Loucy (cell line): Measurements from ENCODE around the gene ID1.

Experiments
- H2AFZ ChIP-seq: fragments of 200-600 bp; sonication (generic); 2 replicates; pipeline ENCODE4 v1.6.0; 2016; ENCODE audit warnings: antibody characterized with exemption, mild to moderate bottlenecking, low read length, moderate library complexity
- H3F3A ChIP-seq: fragments of 200-600 bp; 2 replicates; pipeline ENCODE4 v1.6.0; 2016; ENCODE audit warnings: antibody characterized with exemption, low read depth, mild to moderate bottlenecking
- H3K27me3 ChIP-seq: fragments of 200-600 bp; sonication (generic); 2 replicates; pipeline ENCODE4 v1.6.1; 2014; ENCODE audit warnings: low read length, mild to moderate bottlenecking; ENCODE audit not compliant: insufficient read depth, poor library complexity, severe bottlenecking
- H3K36me3 ChIP-seq: fragments of 200-600 bp; sonication (generic); 2 replicates; pipeline ENCODE4 v1.6.1; 2016; ENCODE audit warnings: low read length; ENCODE audit not compliant: insufficient read depth
- H3K4me1 ChIP-seq: fragments of 200-600 bp; sonication (generic); 2 replicates; pipeline ENCODE4 v1.5.1; 2014; ENCODE audit warnings: low read length, mild to moderate bottlenecking; ENCODE audit not compliant: insufficient read depth, poor library complexity, severe bottlenecking
- H3K4me2 ChIP-seq: fragments of 200-600 bp; sonication (generic); 2 replicates; pipeline ENCODE4 v1.6.0; 2014; ENCODE audit warnings: antibody characterized with exemption, low read length, low read depth, mild to moderate bottlenecking; ENCODE audit not compliant: poor library complexity, severe bottlenecking
- H3K4me3 ChIP-seq: fragments of 200-600 bp; sonication (generic); 2 replicates; pipeline ENCODE4 v1.5.1; 2014; ENCODE audit warnings: low read length, mild to moderate bottlenecking, mixed read lengths; ENCODE audit not compliant: poor library complexity, severe bottlenecking
- H3K79me2 ChIP-seq: fragments of 200-600 bp; sonication (generic); 2 replicates; pipeline ENCODE4 v1.6.1; 2014; ENCODE audit warnings: low read length; ENCODE audit not compliant: insufficient read depth
- H3K9ac ChIP-seq: fragments of 200-600 bp; sonication (generic); 2 replicates; pipeline ENCODE4 v1.6.0; 2014; ENCODE audit warnings: mild to moderate bottlenecking, low read depth, low read length, moderate library complexity; ENCODE audit not compliant: poor library complexity, severe bottlenecking
- H3K9me2 ChIP-seq: fragments of 200-600 bp; sonication (generic); replicated peaks from 2 replicates; pipeline ENCODE4 v1.6.1; 2016; ENCODE audit warnings: low read depth, low read length, mixed read lengths
- H3K9me3 ChIP-seq: fragments of 200-600 bp; sonication (generic); 2 replicates; pipeline ENCODE4 v1.6.1; 2014; ENCODE audit warnings: mild to moderate bottlenecking, antibody characterized with exemption, low read length, low read depth; ENCODE audit not compliant: insufficient read depth
- H4K20me1 ChIP-seq: fragments of 200-600 bp; sonication (generic); 2 replicates; pipeline ENCODE4 v1.6.0; 2014; ENCODE audit warnings: antibody characterized with exemption, low read length, mild to moderate bottlenecking; ENCODE audit not compliant: insufficient read depth, poor library complexity, severe bottlenecking
- EZH2phosphoT487 ChIP-seq: fragments of 200-600 bp; IDR thresholded peaks from 2 replicates; pipeline ENCODE4 v1.6.1; 2018; ENCODE audit warnings: antibody characterized with exemption, mild to moderate bottlenecking, moderate library complexity, borderline replicate concordance
- TF ChIP-seq, protein P1 (sequence below): fragments of 200-600 bp; sonication (generic); conservative IDR thresholded peaks from 2 replicates; pipeline ENCODE4 v1.5.1; 2014; ENCODE audit warnings: mild to moderate bottlenecking, antibody characterized with exemption, low read length

Gene ID1

DNA sequence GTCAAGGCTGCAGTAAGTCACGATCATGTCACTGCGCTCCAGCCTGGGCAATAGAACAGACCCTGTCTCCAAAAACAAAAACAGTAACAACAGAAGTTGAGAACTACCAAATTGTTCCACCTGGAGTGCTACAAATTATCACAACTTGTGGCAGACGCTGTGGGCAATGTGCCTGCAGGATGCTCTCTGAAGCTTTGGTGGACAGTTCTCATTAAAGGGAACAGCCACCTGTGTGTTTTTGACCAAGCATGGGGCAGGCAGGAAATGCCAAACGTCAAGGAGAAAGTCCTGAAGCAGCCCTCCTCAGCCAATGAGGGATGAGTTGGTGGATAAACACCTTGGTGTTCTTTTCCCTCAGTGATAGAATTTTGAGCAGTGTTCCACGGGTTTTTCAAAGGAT lies 48.5 kb downstream of the ID1 start:
- Histone ChIP-seq H3F3A (no peaks in the 10 kb centered on the region), H3K4me3 (no peak overlapping the region), H3K36me3 (no peaks in the 10 kb centered on the region), H3K9ac (no peak overlapping the region), H3K4me2 (no peak overlapping the region), H3K27me3 (no peaks in the 10 kb centered on the region), H2AFZ (no peak overlapping the region; the same call in 1 of the 2 replicates), H3K79me2 (no peaks in the 10 kb centered on the region), H3K9me2 (no peaks in the 10 kb centered on the region), H3K9me3 (no peaks in the 10 kb centered on the region), H3K4me1 (no peaks in the 10 kb centered on the region), H4K20me1 (no peaks in the 10 kb centered on the region)
- TF ChIP-seq, protein P1, sequence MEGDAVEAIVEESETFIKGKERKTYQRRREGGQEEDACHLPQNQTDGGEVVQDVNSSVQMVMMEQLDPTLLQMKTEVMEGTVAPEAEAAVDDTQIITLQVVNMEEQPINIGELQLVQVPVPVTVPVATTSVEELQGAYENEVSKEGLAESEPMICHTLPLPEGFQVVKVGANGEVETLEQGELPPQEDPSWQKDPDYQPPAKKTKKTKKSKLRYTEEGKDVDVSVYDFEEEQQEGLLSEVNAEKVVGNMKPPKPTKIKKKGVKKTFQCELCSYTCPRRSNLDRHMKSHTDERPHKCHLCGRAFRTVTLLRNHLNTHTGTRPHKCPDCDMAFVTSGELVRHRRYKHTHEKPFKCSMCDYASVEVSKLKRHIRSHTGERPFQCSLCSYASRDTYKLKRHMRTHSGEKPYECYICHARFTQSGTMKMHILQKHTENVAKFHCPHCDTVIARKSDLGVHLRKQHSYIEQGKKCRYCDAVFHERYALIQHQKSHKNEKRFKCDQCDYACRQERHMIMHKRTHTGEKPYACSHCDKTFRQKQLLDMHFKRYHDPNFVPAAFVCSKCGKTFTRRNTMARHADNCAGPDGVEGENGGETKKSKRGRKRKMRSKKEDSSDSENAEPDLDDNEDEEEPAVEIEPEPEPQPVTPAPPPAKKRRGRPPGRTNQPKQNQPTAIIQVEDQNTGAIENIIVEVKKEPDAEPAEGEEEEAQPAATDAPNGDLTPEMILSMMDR, result no peak
- no peak for TF ChIP-seq EZH2phosphoT487

DNA sequence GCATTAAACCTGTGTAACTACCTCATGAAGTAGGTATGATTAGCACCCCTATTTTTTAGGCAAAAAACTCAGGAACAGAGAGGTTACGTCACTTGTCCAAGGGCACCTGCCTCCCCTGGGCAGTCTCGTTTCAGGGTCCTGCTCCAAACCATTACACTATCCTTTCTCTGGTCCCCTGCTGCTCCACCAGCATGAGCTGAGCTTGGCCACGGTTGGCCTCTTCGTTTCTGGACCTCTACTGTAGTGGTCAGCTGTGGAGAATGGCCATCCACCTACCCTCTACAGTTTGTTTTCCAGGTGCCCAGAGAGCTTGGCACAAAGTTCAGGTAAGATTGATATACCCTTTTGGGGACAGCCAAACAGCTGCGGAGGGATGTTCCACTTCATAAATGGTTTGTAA lies 49.4 kb downstream of the ID1 start:
- no peak overlapping the region for H2AFZ ChIP-seq
- H3K4me1 ChIP-seq, result no peaks in the 10 kb centered on the region
- no peaks in the 10 kb centered on the region for H3F3A ChIP-seq
- no peaks in the 10 kb centered on the region for H3K36me3 ChIP-seq
- no peaks in the 10 kb centered on the region for H3K9me3 ChIP-seq
- no peak overlapping the region for H3K4me2 ChIP-seq
- no peaks in the 10 kb centered on the region for H3K27me3 ChIP-seq
- no peak overlapping the region for H3K9ac ChIP-seq
- no peaks in the 10 kb centered on the region for H4K20me1 ChIP-seq
- H3K79me2 ChIP-seq, result no peaks in the 10 kb centered on the region
- TF ChIP-seq EZH2phosphoT487, result no peak
- TF ChIP-seq, protein P1, result no peak
- no peak overlapping the region for H3K4me3 ChIP-seq
- no peaks in the 10 kb centered on the region for H3K9me2 ChIP-seq
